HG02981 (cell line): ENCODE data around the gene TIMP4.

Experiments
- ATAC-seq: cut with Tn5 transposase; IDR thresholded peaks from one replicate; pipeline ENCODE4 v1.9.1; 2021; ENCODE audit warnings: mild to moderate bottlenecking, moderate library complexity; ENCODE audit not compliant: unreplicated experiment

TIMP4 gene

DNA sequence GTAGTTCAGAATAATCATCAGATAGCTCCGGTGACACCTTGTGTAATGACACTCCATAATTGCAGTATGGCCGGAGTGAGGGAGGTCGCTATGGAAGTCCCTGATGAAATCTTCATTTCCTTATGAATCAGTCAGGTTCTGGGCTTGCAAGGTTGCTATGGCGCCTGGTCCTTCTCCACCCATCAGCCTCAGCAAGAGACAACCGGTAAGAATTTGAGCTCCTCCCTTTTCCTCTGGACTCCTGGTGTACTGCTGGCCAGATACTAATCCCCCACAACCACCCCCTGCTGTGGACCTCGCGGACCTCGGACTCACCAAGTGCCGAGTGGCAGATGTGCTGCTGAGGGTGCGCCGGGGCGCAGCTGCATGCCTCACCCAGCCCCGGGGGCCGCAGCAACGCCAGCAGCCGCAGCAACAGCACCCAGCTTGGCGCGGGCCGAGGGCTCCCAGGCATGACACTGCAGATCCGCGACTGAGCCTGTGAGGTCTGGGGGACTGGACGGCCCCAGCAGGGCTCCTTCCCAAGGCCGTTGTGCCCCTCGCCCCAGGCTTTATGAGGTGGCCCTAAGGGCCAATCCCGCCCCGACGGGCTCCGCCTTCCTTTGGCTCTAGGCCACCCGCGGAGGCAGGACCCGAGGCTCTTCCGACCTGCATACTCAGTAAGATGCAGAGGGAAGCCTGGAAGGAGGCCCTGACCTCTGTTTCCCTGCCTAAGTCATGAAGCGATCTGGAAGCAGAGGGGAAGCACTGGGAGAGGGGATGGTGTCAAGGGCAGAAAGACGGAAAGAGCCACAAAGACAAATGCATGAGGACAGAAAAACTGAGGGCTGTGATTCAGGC, at the start of gene TIMP4:
Gene TIMP4 (minus strand): TSS at position 526 of the 840 bp plus-strand sequence. CDS start 72 bp downstream, at position 454.
- ATAC-seq: no peak

DNA sequence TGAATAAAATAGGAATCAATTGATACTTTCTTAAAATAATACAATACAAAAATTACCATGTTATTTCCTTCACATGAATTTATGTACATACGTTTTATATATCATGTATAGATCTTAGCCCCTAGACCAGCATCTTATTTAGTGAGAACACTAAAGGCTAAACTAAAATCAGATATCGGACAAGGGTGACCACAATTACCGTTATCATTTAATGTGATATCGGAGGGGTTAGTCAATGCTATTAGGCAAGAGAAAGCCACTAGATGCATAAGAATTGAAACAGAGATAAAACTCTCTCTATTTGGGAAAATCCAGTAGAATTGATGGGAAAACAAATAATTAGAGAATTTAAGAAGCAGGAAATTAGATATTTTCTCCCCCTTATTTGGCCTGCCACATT, 46.5 kb upstream of the TIMP4 start:
- ATAC-seq: no peak

DNA sequence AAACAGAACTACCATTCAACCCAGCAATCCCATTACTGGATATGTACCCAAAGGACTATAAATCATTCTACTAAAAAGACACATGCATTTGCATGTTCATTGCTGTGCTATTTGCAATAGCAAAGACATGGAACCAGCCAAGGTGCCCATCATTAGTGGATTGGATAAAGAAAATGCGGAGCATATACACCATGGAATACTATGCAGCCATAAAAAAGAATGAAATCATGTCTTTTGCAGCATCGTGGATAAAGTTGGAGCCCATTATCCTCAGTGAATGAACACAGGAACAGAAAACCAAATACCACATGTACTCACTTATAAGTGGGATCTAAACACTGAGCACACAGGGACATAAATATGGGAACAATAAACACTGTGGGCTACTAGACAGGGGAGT, 43.1 kb upstream of the TIMP4 start:
- no peak for ATAC-seq

DNA sequence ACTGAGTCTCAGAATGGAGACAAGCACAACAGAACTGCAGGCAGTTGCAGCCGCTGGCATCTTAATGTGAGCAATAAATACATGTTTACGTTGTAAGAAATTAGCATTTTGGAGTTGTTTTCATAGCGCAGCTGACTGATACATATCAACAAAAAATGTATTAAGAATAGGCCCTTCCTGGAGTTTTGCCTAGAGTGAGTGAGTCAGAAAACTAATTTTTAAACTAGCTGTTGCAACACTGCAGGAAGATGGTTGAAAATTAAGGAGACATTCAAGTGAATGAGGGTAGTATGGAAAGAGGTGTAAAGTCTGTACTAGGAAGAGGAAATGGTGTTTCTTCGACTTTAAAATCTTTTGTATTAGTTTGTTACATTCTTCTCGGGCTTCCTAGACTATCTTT, 39.6 kb upstream of the TIMP4 start:
- no peak for ATAC-seq

DNA sequence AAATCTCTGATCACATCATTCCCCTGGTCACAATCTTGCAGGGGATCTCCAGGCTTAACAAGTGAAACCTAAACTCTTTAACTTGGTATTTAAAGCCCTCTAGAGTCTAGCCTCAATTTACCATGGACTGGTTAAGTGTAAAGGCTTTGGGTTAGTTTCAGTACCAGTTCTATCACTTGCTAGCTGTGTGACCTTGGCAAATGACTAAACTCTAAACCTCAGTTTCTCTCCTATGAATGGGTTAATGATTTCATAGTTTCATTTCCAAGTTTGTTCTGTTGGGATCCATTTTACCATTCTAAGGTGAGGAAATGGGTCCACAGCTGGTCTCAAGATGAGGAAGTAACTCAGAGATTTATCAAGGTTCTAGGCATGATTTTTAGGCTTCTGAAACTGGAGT, 38.8 kb upstream of the TIMP4 start:
- ATAC-seq: peak; percentile 33

DNA sequence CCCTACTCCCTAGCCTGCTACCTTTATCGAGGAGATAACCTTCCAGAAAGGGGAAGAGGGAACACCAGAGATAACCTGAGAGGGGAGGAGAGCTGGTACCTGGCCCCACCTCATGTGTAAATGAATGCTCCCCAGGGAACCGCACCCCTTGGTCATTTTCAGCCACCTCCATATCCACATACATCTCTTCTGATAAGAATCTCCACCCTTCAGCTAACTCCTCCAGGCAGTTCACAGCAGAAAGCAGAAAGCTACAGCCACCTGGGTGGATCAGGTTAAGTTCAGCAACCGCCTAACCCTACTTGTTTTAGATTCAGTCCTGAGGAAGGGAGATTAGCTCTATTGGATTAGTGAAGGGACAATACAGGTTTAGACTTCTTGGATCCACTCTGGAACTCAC, 38.0 kb upstream of the TIMP4 start:
- no peak for ATAC-seq

DNA sequence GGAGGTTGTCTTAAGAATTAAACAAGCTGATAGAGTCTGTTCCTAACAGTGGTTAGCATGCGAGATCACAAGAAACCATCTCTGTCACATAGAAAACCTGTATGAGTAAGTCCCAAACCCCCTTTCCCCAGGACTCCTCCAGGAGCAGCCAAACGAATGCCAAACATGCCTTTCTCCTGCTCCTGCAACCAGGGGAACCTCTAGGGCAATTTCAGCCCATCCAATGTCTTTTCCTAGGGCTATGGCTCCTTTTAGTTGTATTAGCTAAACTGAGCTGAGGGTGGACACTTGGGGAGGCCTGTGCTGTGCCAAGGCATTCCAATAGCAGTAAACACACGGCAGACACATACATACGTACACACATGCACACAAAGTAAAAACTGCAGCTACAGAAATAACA, 36.5 kb upstream of the TIMP4 start:
- no peak for ATAC-seq

DNA sequence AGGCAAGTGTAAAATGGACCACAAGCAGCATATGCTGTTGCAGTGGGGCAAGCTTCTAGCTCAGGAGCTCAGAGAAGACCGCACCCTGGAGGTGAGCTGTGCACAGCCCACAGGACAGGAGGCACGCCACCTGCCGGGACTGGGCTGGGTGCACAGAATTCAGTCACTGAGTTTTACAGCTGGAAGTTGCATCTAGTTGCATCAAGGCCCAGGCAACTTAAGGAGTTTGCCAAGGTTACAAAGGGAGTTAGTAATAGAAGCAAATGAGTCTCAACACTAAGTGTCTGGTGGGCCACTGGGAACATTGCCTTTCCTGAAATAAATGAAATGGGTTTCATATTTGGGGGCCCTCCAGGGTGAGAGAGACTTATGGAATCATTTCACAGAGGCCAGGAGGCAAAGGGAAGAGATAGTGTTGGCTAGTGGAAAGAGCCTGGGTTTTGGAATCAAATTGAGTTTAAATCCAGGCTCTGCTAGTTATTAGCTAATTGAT, 36.0 kb upstream of the TIMP4 start:
- ATAC-seq: peak; percentile 51

DNA sequence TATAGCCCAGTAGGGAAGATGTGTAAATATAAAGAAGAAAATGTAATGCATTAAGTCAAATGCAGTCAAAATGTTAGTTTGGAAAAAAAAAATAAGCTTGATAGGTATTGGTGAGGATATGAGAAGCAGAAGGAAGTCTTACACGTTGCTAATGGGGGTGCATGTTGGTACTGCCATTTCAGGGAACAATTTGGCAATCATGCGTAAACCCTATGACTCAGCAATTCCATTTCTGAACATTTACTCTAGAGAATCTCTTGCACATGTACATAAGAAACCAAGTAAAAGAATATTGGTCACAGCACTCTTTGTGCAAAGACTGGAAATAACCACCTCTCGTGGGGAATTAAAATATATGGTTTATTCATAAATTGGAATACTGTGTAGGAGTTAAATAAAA, 35.5 kb upstream of the TIMP4 start:
- peak; percentile 6 for ATAC-seq

DNA sequence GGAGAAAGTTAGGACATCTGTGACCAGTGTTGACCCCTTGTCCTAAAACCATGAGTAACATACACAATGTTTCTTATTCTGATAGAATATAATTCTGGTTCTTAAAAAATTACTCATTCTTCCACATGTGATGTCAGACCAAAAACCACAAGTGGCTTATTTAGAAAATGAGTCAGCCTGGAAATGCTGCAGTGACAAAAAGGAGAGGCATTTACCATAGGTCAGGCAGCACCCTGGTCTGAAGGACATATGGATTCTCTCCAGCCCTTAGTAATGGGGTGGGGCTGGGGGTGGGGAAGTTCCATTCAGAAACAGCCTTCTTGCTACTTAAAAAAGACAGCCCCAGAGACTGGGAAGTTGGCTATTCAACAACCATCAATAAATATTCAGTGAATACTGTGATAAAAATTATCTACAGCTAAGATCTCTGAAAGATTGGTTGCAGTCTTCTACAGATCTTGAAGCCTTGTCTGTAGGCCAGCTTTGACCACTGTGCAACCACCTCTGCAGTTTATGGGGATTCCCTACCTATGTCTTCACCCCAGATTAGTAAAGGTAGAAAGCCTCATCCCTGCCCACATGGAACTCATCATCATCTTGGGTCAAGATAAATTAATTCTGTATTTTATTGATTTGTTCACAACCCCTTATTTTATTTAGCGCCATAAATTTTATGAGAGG, 34.9 kb upstream of the TIMP4 start:
- ATAC-seq: peak; percentile 63

DNA sequence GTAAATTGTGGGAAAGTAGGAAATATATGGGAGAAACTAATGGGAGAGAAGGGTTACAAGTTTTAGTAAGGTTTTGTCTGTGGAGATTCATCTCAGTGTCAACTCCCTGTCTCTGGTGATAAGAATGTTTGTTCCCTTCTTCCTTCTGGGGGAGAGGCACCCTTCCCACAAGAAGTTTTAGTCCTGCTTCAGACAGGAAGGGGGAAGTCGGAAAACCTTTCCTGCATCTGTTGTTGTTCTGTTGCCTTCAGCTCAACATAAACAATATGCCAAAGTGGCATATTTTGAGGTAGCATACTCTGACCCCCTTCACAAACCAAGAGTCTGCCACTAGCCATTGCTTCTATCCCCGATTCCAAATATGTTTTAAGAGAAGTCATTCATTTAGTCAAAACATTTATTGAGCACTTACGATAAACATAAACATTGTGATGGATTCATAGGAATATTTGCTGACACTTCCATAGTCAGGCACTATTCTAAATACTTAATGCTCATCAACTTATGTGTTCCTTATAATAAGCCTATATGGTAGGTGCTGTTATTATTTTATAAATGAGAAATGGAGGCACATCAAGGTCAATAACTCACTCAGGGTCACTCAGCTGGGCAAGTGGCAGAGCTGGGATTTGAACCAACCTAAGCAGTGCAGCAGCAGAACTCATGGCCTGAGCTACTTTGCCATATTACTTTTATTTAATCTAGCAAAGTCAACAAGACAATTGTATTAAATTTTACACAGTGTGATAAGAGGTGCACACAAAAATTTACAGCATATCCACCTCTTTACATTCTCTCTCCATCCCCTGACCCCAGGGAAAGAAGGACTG, 34.2 kb upstream of the TIMP4 start:
- no peak for ATAC-seq

DNA sequence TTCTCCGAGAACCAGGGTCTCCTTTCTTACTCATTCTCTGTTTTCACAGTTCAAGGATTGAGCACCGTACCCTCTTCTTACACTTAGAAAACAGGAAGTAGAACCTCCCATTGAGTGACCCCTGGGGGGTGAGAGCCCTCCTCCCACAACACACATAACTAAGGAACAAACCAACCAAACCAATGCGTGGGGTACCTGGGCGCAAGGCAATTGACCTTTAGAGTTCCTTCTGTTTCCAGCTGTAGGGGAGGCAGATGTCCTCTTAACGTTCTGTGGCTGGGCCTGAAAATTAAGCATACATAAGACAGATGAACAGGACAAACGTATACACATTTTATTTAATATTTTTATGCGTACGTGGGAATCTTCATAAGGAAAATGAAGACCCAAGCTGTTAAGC, 33.5 kb upstream of the TIMP4 start:
- no peak for ATAC-seq

DNA sequence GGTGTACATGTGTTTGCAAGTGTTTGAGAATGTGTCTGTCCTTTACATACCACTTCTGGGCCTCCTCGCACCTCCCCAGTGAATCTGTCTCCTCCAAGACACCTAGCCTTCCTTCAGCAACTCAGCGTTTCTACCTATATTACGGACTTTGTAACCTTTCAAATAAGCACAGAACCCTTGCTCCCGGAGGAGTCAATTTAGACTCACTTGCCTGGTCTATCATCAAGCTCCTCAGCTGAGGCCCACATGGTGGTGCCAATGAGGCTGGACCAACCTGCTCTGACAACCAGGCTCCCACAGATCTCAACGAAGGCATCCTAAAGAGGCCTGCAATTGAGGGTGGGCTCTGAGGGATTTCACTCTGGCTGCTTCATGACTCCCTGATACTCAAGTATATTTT, 32.8 kb upstream of the TIMP4 start:
- no peak for ATAC-seq

DNA sequence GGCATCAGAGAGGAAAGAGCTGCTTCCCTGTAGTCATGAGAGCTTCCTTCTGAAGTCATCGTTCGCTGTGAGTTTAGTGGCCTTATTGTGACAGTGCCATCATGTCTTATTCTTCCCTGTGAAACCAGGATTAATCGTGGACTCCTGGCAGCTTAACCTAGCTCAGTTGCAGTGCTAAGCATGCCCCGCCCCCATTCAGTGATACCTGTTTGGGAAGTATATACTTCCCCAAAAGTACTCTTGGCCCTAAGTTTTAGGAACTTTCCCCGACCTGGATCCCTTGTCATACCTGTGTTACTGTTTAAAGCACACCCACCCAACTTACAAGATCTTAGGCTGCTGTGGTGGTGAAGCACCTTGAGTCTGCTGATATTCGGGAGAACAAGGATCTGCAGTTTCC, 32.1 kb upstream of the TIMP4 start:
- ATAC-seq: no peak

DNA sequence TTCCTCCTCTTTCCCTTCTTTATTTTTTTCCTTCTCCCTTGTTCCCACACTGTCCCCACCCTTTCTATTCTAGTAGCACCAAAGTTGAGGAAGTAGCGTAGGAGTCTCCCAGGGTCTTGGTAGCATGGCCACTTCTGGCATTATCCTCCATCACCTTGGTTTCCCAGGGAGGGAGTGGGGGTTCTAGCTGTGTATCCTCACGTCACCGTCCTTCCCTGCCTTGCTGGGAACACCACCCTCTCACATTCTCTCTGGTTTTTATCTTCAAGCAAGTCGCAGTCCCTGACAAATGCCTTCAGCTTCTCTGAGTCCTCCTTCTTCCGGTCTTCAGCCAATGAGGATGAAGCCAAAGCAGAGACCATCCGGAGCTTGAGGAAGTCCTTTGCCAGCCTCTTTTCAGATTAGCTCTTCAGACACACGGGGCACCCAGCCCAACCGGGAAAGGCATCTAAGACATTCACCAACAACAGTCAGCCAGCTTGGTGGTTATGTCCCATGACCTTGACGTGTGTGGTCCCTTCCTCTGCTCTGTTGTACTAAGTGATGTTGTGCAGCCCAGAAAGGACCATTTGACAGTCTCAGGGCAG, 31.6 kb upstream of the TIMP4 start:
- ATAC-seq: no peak

DNA sequence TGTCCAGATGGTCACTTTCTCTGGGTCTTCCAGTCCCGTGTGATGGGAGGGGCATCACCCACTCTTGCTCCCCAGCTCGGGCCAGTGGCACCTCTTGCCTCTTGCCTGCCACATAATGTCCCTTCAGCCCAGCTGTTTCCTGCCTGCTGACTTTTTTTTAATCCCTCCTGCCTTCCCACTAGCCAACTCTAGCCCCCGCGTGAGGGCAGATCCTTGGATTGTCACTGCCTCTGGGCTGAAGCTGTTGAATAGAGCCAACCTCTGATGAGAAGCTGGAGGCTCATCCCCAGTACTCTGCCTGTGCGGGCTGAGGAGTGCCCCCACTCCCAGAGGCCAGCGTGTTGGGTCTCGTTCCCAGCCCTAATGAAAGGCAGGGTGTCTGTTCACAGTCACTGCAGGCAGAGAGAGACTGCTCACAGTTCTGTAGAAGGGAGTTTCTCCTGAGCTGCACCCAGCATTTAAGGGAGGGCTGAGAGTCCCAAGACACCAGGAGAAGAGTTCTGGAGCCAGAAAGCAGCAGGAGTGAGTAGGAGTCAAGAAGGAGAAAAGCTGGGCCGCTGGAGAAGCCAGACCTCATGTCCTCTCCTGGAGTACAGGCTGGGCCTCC, 30.1 kb upstream of the TIMP4 start:
- ATAC-seq: no peak

DNA sequence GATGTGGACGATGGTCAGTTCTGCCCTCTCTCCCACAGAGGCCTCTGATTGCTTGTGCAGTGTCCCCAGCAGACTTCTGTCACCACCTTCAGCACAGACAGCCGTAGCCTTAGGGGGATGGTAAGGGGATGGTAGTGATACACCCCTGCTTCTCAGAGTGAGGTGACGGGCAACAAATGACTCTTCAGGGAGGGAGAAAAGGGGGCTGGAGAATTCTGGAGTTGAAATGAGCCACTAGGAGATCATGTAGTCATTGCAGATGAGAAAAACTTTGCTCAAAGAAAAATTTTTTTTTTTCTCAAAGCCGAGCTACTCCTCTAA, 29.6 kb upstream of the TIMP4 start:
- no peak for ATAC-seq

DNA sequence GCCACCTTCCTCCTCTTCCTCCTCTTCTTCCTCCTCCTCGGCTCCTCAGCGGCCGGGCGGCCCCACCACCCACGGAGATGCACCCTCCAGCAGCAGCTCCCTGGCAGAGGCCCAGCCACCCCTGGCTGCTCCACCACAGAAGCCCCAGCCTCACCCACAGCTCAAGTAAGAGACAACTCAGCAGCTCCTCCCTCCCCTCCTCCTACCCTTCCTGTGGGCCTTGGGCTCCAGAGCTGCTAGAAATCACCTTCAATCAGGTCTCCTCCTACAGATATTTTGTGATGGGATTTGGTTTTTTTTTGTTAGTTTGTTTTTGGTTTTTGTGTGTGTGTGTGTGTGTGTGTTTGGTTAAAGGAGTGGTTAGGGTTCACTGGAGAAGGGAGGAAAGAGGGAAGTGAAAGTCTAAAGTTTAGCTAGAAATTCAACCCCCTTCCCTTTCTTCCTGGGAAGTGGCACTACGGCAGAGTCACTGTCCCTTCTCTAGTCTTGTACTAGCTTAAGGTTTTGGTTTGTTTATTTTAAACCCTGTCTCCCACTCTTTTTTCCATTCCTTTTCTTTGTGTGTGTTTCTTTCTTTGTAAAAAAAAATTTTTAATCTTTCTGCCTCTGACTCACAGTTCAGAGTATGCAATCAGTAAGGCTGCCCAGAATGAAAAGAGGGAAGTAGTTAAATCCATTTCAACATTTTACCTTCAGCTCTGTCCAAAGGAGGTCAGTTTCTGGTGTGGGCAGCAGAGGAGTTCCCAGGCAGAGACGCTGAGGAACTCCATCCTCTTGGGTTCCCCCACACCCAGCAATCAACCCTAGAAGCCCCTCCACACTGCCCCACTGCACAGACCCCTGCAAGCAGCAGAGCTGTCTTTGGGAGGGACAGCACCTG, 29.0 kb upstream of the TIMP4 start:
- peak; percentile 77 for ATAC-seq

DNA sequence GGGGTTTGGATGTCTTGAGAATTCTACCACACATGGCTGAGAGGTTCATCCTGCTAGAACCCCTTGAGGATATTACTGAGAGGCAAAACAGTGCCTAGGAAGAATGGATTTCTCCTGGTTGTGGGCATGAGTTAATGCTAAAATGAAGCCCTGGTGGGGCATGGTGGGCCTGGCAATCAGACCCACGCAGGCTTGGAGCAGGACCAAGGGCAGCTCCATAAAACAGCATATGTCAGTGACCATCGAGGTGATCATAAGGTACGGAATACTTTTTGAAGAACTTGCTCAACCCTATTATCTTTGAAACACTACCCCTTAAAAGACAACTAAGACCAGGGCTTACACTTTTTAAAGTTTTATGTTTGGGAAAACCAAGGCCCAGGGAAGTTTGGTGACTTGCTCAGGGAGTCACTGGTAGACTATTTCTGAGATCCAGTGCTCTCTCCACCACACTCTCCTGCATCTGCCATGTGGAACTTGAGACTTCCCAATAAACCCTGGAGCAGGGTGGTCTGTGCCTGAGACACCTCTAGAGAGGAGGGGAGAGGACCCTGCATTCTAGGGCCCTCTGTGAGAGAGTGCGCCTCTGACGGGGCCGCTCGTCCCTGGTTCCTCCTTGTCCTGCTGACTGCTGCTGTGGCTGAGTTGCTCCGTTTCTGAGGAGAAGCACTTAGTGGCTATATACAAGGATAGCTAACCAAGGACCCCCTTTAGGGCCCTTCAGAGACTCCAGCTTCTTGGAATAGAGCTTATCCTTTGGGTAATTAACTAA, 28.0 kb upstream of the TIMP4 start:
- no peak for ATAC-seq
